Muscle of back (tissue), 11 donors: ENCODE data around the gene PMEL. TPM values are rescaled to one million over a fixed set of nuclear protein-coding genes. Genes with fewer than 3 reads are reported as not detected.

ENCODE experiments used
- DNase-seq, 3 donors: peaks; one replicate each; pipeline versions ENCODE4 v3.0.0 to v3.0.0-alpha.2; 2013
- polyA plus RNA-seq, 10 donors: library from polyadenylated mRNA; unstranded; fragments of 120-200 nt; gene quantifications; one replicate each; pipeline ENCODE4 v1.2.1, GENCODE V29; 2013; ENCODE audit not compliant: insufficient read length in 10 of 10

PMEL gene
- polyA plus RNA-seq, 10 donors, result 0.71 to 38.1 (median 1.4) TPM

DNA sequence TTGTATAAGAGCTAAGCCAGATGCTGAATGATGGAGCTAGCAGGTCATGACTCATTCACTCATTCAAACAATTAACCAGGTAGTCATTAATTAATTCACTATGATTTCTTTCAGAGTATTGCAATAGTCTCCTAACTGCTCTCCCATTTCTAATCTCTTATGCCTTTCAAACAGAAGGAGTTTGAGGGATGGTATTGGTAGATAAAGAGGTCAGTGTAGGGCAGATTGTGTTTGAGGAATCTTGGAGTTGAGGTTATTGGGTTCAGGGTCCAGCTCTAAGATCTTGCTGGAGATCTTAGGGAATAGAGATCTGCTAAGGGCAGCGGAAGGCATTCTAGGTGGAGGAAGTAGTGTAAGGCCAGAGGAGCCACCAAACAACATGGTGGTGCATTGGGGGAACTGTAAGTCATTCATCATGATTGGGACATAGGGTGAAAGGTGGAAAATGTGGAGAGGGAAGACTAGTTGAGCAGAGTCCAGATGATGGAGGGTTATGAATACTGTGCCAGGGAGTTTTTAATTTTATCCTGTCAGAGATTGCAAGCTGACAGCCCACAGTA, 23.2 kb downstream of the PMEL start:
- no peak for DNase-seq

DNA sequence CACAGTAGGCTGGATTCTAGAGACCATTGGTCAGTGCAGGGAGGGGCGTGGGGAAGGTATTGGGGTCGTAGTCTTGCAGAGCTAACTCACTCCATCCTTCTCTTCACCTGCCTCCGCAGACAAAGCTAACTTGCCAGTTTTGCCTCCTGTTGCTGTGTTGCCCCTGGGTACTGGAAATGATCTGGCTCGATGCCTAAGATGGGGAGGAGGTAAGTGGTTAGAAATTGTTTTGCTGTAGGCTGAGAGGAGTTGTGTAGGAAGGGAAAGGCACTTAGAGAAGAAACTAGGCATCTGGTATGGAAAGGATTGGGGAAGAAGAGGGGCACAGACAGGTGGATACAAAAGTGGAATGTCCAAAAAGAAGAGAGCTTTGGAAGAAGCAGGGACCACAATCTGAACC, 23.8 kb downstream of the PMEL start:
- DNase-seq, result no peak

DNA sequence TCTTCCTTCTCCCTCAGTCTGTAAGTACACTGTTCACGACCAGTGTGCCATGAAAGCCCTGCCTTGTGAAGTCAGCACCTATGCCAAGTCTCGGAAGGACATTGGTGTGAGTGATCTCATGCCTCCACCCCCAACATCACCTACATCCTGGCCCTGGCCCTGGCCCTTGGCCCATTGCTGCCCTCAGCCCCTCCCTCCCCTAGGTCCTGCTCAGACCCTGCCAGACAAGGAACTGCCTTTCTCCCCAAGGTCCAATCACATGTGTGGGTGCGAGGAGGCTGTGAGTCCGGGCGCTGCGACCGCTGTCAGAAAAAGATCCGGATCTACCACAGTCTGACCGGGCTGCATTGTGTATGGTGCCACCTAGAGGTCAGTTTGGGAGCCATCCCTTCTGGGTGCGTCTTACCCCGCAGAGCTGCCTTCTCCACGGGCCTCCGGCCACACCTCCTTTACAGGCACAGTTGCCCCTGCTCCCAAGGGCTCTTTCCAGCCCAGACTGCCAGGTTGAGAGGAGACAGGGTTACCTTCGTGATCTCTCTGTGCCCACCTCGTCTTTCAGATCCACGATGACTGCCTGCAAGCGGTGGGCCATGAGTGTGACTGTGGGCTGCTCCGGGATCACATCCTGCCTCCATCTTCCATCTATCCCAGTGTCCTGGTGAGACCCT, 25.6 kb downstream of the PMEL start:
- DNase-seq, result peak; percentile 73 to 92 (median 88)

DNA sequence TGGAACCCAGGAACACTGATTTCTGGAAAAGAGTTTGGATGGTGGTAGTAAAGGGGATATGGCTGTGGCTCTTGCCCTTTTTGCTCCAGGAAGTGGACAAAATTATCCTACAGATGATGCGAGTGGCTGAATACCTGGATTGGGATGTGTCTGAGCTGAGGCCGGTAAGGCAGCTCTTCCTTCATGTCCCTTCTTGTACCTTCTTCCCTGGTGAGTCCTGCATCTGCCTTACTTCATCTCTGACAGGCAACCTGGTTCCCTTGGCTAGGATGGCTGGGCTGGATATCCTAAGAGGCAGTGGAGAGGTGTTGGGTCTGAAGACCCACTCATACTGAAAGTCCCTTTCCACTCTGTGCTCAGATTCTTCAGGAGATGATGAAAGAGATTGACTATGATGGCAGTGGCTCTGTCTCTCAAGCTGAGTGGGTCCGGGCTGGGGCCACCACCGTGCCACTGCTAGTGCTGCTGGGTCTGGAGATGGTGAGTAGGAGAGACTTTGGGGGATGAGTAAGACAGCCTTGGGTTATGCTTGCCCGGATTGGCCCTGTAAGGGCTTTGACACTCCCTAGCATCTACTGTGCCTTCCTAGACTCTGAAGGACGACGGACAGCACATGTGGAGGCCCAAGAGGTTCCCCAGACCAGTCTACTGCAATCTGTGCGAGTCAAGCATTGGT, 26.9 kb downstream of the PMEL start:
- DNase-seq, result no peak

DNA sequence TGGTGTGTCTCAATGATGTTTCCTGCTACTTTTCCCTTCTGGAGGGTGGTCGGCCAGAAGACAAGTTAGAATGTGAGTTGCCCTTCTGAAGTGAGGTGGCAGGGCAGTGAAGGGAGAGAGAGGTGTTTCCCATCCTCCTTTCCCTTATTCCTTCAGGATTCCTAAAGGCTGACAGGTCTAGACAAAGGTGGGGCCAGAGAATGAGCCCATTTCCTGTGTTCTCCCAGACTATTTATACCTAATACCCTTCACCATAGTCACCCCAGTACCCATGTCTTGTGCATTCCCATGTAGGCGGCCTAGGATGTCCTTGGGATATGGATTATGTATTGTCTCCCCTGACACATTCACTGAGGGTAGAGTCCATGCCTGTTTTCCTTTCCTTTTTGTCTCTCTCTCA, 27.9 kb downstream of the PMEL start:
- no peak for DNase-seq

DNA sequence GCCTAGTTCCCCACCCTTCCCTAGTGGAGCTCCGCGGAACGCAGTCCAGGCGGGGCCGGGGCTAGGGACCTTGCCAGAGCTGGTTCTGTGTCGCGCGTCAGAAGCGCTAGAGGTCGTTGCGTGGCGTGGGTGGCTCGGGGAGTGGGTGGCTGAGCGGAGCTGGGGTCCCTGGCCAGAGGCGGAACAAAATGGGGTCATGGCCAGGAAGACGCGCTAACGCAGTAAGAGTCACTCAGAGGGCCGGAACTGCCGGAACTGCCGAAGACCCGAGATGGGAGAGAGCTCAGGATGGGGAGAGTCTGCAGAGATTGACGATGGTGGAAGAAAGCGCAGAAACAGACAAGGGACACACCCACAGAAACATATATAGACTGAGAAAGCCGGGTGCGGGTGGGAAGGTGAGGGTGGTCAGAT, 30.1 kb downstream of the PMEL start:
- DNase-seq, result peak in 2 of 3 donors; percentile 54 to 62

DNA sequence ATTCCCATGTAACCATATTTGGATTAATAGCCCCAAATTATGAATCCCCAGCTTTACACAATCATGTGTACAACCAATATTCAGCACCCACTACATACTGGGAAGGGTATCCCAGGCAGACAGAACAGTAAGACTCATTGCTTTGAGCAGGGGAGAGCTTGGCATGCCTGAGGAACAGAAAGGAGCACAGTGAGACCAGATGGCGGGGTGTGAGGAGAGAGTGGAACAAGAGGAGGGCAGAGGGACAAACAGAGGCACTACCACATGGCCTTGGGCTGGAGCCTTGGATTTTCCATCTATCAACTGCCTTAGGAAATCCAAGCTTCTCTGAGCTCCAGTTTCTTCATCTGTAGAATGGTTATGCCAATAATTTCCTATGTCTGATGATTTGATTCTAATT, 31.1 kb downstream of the PMEL start:
- no peak for DNase-seq

DNA sequence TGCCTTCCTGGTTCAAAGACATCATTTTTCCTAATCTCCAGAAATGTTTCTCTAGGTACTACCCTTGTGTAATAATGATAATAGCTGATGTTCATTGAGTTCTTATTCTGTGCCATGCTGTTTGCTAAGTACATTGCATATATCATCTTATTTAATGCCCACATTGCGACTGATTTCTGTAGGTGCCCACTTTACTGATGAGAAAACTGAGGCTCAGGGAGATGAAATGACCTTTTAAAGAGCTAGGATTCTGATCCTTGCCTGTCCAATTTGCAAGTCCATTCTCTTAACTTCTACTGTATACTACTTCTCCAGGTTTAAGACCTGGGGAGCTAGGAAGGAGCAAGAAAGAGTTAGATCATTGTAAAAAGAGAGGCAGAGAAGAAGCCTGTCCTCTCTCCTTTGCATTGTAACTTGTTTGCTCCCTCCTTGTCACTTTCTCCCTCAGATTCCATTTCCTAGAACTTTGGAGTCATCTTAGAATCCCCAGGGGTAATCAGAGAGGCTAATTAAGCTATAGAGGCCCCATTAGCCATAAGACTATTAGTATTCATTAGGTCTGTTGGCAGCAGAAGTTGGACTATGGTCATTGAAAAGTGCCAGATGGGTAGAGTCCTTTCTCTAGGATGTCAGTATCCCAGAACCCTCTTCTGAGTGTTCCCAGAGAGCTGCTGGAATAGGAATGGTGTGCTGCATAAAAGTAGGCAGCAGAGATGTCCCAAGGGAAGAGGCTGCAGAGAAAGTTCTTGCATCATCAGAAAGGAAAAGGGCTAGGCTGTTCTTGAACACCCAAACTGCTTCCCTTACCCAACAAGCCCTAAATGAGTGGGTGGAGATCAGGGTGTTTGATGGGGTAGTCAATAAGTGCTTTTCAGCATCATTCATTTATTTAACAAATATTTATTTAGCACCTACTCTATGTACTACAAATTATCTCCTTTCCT, 31.8 kb downstream of the PMEL start:
- DNase-seq, result no peak

DNA sequence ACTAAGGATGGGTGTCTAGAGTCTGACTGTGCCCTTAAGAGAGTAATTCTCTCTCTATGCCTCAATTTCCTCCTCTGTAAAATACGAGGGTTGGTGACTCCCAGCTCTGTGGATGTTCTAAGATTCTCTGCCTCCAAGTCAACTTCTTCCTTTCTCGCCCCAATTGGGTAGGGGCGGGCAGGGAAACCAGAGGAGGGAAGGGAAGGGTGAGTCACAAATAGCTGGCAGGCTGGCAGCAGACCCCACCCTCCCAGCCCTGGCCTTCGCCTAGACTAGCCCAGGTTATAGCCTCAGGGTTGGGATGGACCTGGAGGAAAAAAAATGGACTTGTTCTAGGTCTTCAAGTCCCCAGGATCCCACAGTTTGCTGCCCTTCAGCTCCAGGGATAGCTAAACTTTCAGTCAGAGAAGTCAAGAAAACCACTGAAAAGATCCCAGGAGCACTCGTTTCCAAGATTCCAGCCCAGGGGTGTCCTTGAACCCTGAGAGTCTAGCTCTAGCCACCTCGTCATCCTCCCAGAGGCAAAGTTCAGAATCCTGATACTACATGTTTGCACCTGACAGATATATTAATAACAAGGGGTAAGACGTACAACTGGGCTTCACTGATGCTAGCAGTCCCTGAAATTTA, 32.6 kb downstream of the PMEL start:
- DNase-seq, result no peak

DNA sequence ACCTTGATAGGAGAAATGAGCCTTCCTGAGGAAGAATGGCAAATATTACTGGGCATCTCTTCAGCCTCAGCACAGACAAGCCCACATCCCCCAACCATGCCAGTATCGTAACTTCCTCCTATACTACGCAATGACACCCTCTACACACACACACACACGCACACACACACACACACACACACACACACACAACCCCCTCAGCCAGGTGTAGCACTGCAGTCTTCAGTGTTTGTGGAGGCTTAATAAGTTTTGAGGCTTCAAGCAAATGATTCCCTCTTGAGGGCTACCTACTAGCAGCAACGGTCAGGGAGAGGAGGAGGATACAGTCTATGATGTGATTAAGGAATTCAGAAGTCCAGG, 33.3 kb downstream of the PMEL start:
- DNase-seq, result peak in 1 of 3 donors; percentile 27

DNA sequence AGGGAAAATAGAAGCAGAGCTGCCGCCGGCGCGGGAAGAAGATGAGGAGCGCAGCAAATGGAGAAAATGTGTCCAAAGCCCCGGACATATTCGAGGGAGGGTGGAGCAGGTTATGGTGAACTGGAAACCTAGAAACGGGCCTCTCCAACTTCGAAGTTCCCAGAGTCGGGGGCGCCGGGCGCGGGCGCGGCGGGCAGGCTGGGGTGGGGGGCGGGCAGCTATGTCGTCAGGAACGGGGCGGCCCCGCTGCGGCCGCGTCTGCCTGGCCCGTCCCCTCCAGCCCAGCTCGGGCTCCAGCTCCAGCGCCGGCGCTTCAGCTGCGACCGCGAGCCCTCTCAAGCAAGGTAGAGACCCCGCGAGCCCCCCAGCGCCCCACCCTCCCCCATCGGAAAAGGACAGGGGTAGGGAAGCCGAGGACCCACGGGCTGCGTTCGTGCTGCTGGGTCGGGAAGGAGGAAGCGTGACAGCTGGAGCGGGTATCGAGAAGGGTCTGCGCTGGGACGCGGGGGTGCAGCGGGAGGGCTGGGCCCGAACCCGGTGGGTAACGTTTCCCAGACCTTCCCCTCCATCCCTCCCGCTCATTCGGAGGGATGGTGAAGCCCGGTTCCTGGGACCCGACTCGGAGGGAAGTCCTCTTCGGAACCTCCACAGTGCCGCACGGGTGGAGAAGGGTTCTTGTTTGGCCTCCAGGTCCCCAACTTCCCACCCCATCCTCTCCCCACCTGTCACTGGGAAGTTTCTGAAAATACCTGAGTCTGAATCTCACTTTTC, 33.9 kb downstream of the PMEL start:
- peak in 2 of 3 donors; percentile 77 to 86 for DNase-seq

DNA sequence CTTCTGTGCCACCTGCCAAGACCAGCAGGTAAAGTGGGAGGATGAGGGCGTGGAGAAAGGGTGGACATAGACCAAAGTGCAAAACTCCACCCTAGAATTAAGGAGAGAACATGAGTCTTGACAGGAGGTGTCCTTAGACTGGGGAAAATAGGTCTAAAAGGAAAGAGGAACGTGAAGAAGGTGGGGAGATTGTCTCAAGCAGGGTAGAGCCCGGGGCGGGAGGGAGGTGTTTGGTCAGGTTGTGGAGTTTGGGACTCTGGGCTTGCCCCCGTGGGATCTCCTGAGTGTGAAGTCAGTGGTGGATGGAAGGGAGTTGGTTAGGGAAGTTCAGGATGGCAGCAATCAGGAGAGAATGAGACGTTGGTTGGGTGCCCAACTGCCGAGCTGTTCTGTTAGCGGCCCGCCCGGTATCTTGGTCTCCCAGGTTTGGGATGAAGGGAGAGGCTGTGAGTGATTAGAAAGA, 34.5 kb downstream of the PMEL start:
- no peak for DNase-seq

DNA sequence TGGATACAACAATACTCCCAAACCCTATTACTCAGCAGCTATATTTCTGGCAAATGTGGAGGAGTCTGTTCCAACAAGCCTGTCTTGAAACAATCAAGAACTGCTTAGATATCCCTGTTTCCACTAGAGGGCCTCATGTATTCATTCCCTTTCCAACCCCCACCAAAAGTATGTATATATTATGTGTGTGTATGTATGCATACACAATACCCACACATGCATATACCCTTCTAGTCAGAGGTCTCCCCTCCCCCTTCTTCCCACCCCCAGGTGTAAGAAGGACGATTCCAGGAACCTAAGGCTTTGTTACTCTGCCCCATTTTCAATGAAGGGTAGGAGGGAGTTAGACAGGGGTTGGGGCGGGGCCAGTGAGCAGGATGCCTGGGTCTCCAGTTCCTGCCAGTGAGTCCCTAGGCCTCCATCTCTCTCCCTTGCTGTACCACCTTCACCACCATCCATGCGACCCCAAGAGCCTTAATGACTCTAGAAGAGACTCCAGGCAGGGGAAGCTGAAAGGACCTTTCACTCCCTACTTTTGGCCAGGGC, 35.0 kb downstream of the PMEL start, which contains the start of gene DGKA:
TSS of gene DGKA (plus strand) at position 392 of the 546 bp plus-strand sequence. CDS start 5,342 bp downstream, outside the sequence.
- peak; percentile 73 to 89 (median 74) for DNase-seq

DNA sequence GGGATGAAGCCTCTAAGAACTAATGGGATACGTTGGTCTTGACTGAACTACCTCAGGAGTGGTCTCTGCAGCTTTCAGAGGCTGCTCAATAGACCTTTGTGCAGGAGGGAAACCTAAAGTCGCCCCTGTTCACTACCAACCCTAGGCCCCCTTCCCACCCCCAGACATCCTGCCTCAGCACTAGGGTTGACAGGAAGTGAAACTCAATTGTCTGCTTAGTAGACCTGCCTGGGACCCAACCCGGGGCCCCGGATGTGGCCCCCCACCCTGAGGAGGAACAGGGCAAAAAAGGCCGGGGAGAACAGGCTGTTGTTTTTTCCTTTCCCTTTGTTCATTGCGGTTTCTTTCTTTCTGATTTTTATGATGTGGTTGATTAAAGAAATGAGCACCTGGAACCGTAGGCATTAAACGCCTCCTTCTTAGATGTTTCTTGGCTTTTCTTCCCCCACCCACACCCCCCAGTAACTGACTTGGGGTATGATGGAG, 36.5 kb downstream of the PMEL start:
- DNase-seq, result peak in 2 of 3 donors; percentile 17 to 22

DNA sequence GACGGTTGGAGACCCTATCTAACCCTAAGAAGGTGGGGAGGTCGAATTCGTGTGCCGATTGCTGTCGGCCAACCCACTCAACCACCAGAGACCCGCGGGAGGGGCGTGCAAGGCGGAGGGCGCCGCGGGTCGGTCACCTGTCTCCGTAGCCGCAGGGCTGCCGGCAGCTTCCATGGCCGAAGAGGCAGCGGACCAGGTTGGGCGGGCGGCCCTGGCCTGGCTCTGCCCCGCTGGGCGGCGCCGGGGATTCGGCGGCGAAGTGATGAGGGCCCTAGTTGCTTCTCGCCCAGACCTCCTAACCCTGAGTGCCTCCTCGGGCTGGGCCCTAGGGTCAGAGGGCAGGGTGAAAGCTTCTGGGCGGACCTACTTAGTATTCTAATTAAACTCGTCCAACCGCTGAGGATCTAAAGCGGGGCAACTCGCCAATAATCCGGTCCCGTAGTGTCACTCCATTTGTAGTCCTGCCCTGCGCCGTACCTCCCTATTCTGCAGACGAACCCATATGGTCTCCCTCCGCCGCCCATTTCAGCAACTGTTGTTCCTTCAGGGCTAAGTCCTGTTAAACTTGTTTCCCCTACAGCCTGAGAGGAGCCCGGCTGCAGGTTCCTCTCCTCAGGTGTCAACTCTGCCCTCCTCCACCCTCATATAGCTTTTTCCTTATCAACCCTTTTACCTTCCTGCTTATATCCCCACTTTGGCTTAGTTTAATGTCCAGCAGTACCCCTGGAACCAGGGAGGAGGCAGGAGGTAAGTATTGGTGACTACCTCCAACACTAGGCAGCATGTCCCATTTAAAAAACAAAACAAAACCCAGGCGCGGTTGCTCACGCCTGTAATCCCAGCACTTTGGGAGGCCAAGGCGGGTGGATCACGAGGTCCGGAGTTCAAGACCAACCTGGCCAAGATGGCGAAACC, 38.0 kb downstream of the PMEL start, which contains the start of gene PYM1:
TSS of gene PYM1 (minus strand) at position 307 of the 915 bp plus-strand sequence. CDS start at position 174, 133 bp downstream.
- peak; percentile 61 to 90 (median 78) for DNase-seq

DNA sequence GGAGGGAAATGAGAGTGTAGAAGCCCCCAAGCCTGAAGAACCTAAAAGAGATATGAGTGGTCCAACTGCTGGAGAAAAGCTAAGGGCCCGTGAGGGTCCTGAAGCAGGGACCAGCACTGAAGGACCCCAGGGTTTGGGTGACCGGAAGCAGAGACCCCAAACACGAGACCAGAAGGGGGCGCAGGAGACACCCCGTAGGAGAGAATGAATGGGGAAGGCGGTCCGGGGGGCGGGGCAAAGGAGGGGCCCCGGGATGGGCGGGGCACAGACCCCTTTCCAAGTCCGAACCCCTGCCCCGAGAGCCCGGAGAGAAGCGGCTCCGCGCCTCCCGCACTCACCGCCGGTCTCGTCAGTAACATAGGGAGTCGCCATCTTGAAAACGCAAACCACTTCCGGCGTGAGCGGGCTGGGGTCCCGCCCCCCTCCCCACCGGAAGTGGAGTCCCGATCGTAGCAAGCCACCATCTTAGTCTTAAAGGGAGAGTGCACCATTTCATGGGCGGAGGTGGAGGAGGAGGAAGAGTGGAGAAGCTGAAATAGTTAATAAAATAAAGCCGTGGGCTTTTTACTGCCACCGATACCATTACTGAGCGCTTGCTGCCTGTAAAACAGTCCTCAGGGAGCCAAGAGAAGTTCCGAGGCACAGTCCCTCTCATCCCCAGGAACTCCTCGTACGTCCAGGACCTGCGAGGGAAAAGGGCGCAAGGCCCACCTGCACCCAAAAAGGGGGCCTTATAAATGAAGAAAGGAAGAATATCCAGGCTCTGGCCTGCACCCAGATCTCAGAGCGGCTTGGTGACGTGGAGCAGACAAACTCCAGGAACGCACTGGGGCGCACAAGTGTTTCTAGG, 38.9 kb downstream of the PMEL start:
- DNase-seq, result peak; percentile 94 to 98 (median 95)

DNA sequence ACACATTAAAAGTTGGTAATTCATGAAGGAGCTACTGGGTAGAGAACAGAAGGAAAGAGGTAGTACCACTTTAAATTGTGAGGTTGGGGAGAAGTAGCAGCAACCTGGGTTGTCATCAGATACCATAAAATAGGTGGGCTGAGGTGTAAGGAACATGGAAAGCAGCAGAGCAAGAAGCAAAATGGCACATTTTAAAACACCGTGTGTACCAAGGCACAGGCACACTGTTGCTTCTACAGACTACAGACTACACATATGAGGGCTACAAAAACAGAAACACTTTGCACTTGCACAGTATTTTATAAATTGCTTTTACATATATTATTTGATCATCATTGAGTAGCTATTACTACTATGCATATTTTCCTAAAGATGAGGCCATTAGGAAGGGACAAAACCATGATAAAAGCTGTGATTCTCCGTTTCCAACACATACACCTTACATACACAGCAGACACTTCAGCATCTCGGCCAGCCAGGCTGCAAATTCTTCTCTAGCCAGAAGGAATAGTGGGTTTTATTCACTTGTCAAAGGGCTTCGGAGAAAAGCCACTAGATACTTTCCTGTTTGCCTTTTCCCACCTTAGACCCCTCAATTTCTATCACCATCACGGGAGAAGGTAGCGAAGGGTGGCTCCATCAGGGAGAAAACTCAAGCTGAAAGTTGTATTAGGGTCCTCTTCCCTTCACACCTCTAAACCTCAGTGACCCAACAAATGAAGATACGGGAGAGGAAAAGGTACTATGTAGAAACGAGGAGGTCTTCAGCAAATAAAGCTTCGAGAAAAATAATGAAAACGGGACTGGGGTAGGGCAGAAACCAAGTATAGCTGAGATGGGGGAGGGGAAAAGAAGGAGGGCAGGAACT, 39.7 kb downstream of the PMEL start:
- peak in 1 of 3 donors; percentile 11 for DNase-seq
